ENCODE data around the gene PCBD2. TPM values are rescaled to one million over a fixed set of nuclear protein-coding genes. Genes with fewer than 3 reads are reported as not detected.

PCBD2 gene
- total and polyA plus RNA-seq, 2 experiments from 2014 or later, result 5.8 to 10.1 TPM

GRCh38 chr5:134935711-134936602, 31.0 kb downstream of the PCBD2 start:
- in situ Hi-C loops (cut with MboI), result no loop called here
- H3K27ac ChIP-seq, result no peak overlapping the region
- no peaks in the 10 kb centered on the region for H3K9me3 ChIP-seq (ENCODE audit: low read depth)
- no peak for DNase-seq
- no peaks in the 10 kb centered on the region for H4K20me1 ChIP-seq (ENCODE audit: insufficient read depth)
- no peaks in the 10 kb centered on the region for H3K9me2 ChIP-seq (ENCODE audit: insufficient read depth)
- no peak overlapping the region for H2AFZ ChIP-seq
- no peak overlapping the region for H3K4me3 ChIP-seq
- no peak for TF ChIP-seq EZH2phosphoT487 (IDR thresholded peaks at IDR 0.05; ENCODE audit: insufficient read depth, low read depth)
- no peak for TF ChIP-seq EZH2 (IDR thresholded peaks at IDR 0.05; ENCODE audit: insufficient read depth, poor library complexity, severe bottlenecking)
- peaks cover 16% of the 10 kb centered on the region; the same call in 1 of the 2 replicates for H3K36me3 ChIP-seq (ENCODE audit: low read depth)
- no peaks in the 10 kb centered on the region for H3K27me3 ChIP-seq (replicated peaks; ENCODE audit: insufficient read depth)
- no peak overlapping the region for H3K4me2 ChIP-seq (ENCODE audit: unreplicated experiment)
- 73 to 78% methylated on average over 12 of the region's 12 CpGs for WGBS, 2 experiments (ENCODE audit: low coverage in 1 of 2, low lambda C conversion rate in 2 of 2, missing lambda C conversion rate in 2 of 2)
- H3K9ac ChIP-seq, result no peak overlapping the region
- no peaks in the 10 kb centered on the region for H3K4me1 ChIP-seq (ENCODE audit: insufficient read depth)
- no peaks in the 10 kb centered on the region for H3F3A ChIP-seq (ENCODE audit: insufficient read depth)
- no peaks in the 10 kb centered on the region for H3K79me2 ChIP-seq (ENCODE audit: insufficient read depth)

- H3K4me2 ChIP-seq (ENCODE audit: unreplicated experiment), result no peak overlapping the region
- H3K27ac ChIP-seq, result no peak overlapping the region
- WGBS, 2 experiments (ENCODE audit: low coverage in 1 of 2, low lambda C conversion rate in 2 of 2, missing lambda C conversion rate in 2 of 2), result 85% methylated on average over 8 of the region's 8 CpGs
- no peak for DNase-seq
- no peak overlapping the region for H3K4me3 ChIP-seq
- no peak for TF ChIP-seq EZH2 (IDR thresholded peaks at IDR 0.05; ENCODE audit: insufficient read depth, poor library complexity, severe bottlenecking)
- TF ChIP-seq EZH2phosphoT487 (IDR thresholded peaks at IDR 0.05; ENCODE audit: insufficient read depth, low read depth), result no peak
- H3K9me3 ChIP-seq (ENCODE audit: low read depth), result no peaks in the 10 kb centered on the region
- H3K4me1 ChIP-seq (ENCODE audit: insufficient read depth), result no peaks in the 10 kb centered on the region
- H4K20me1 ChIP-seq (ENCODE audit: insufficient read depth), result no peaks in the 10 kb centered on the region
- H3K79me2 ChIP-seq (ENCODE audit: insufficient read depth), result no peaks in the 10 kb centered on the region
- no peak overlapping the region for H2AFZ ChIP-seq
- H3K9me2 ChIP-seq (ENCODE audit: insufficient read depth), result no peaks in the 10 kb centered on the region
- in situ Hi-C loops (cut with MboI), result no loop called here
- peaks cover 16% of the 10 kb centered on the region; the same call in 1 of the 2 replicates for H3K36me3 ChIP-seq (ENCODE audit: low read depth)
- H3K27me3 ChIP-seq (replicated peaks; ENCODE audit: insufficient read depth), result no peaks in the 10 kb centered on the region
- H3F3A ChIP-seq (ENCODE audit: insufficient read depth), result no peaks in the 10 kb centered on the region
- no peak overlapping the region for H3K9ac ChIP-seq
Observed at GRCh38 chr5:134937526-134937925, 32.6 kb downstream of the PCBD2 start.

- H4K20me1 ChIP-seq (ENCODE audit: insufficient read depth), result no peaks in the 10 kb centered on the region
- no peak for DNase-seq
- no peaks in the 10 kb centered on the region for H3K27me3 ChIP-seq (replicated peaks; ENCODE audit: insufficient read depth)
- peaks cover 16% of the 10 kb centered on the region; the same call in 1 of the 2 replicates for H3K36me3 ChIP-seq (ENCODE audit: low read depth)
- no peaks in the 10 kb centered on the region for H3K9me2 ChIP-seq (ENCODE audit: insufficient read depth)
- in situ Hi-C loops (cut with MboI), result no loop called here
- WGBS, 2 experiments (ENCODE audit: low coverage in 1 of 2, low lambda C conversion rate in 2 of 2, missing lambda C conversion rate in 2 of 2), result 81 to 82% methylated on average over 6 of the region's 6 CpGs
- H3K4me2 ChIP-seq (ENCODE audit: unreplicated experiment), result no peak overlapping the region
- TF ChIP-seq EZH2 (IDR thresholded peaks at IDR 0.05; ENCODE audit: insufficient read depth, poor library complexity, severe bottlenecking), result no peak
- TF ChIP-seq EZH2phosphoT487 (IDR thresholded peaks at IDR 0.05; ENCODE audit: insufficient read depth, low read depth), result no peak
- no peak overlapping the region for H3K4me3 ChIP-seq
- H3K4me1 ChIP-seq (ENCODE audit: insufficient read depth), result no peaks in the 10 kb centered on the region
- H3K9ac ChIP-seq, result no peak overlapping the region
- H3K9me3 ChIP-seq (ENCODE audit: low read depth), result no peaks in the 10 kb centered on the region
- no peak overlapping the region for H2AFZ ChIP-seq
- H3K27ac ChIP-seq, result no peak overlapping the region
- no peaks in the 10 kb centered on the region for H3K79me2 ChIP-seq (ENCODE audit: insufficient read depth)
- no peaks in the 10 kb centered on the region for H3F3A ChIP-seq (ENCODE audit: insufficient read depth)
Observed at GRCh38 chr5:134938030-134938429, 33.1 kb downstream of the PCBD2 start.

GRCh38 chr5:134939500-134939899, 34.6 kb downstream of the PCBD2 start:
- Histone ChIP-seq H3K9ac (no peak overlapping the region), H3K9me2 (ENCODE audit: insufficient read depth) (no peaks in the 10 kb centered on the region), H3F3A (ENCODE audit: insufficient read depth) (no peaks in the 10 kb centered on the region), H3K4me2 (ENCODE audit: unreplicated experiment) (no peak overlapping the region), H3K4me1 (ENCODE audit: insufficient read depth) (no peaks in the 10 kb centered on the region), H3K4me3 (no peak overlapping the region), H3K9me3 (ENCODE audit: low read depth) (no peaks in the 10 kb centered on the region), H2AFZ (no peak overlapping the region), H3K27ac (no peak overlapping the region), H3K36me3 (ENCODE audit: low read depth) (0 out of 2 replicates have a peak, but pooled peaks cover 9% of the 10 kb centered on the region), H4K20me1 (ENCODE audit: insufficient read depth) (no peaks in the 10 kb centered on the region), H3K79me2 (ENCODE audit: insufficient read depth) (no peaks in the 10 kb centered on the region), H3K27me3 (replicated peaks; ENCODE audit: insufficient read depth) (no peaks in the 10 kb centered on the region)
- 88 to 89% methylated on average over 1 of the region's 1 CpG for WGBS, 2 experiments (ENCODE audit: low coverage in 1 of 2, low lambda C conversion rate in 2 of 2, missing lambda C conversion rate in 2 of 2)
- no peak for TF ChIP-seq EZH2phosphoT487 (IDR thresholded peaks at IDR 0.05; ENCODE audit: insufficient read depth, low read depth)
- TF ChIP-seq EZH2 (IDR thresholded peaks at IDR 0.05; ENCODE audit: insufficient read depth, poor library complexity, severe bottlenecking), result no peak
- in situ Hi-C loops (cut with MboI), result no loop called here
- no peak for DNase-seq
